WERI-Rb-1 (cell line): ENCODE measurements around the gene MPP3.
"Not testable (repeated sequence)": the region's sequence is repeated elsewhere in the genome, so short reads cannot be mapped to it uniquely, and the experiment has no call there.

Source experiments
- DNase-seq: peaks from one replicate; pipeline ENCODE4 v3.0.0-alpha.2; 2020
- H3K27ac ChIP-seq: fragments of 250-450 bp; sonication (Bioruptor Pico); 2 replicates; pipeline ENCODE4 v1.5.1; 2020; ENCODE audit warnings: mild to moderate bottlenecking, moderate library complexity
- H3K27me3 ChIP-seq: fragments of 250-450 bp; sonication (Bioruptor Pico); 2 replicates; pipeline ENCODE4 v1.5.1; 2021; ENCODE audit warnings: mild to moderate bottlenecking, low read depth, moderate library complexity; ENCODE audit not compliant: insufficient read depth, severe bottlenecking
- H3K36me3 ChIP-seq: fragments of 250-450 bp; sonication (Bioruptor Pico); 2 replicates; pipeline ENCODE4 v1.5.1; 2020; ENCODE audit warnings: mild to moderate bottlenecking, moderate library complexity
- H3K4me3 ChIP-seq: 2 replicates; pipeline ENCODE4 v1.5.1; 2011; ENCODE audit warnings: low read depth, mild to moderate bottlenecking, control low read depth, low read length
- H3K9me3 ChIP-seq: fragments of 250-450 bp; sonication (Bioruptor Pico); 2 replicates; pipeline ENCODE4 v1.5.1; 2021; ENCODE audit warnings: mild to moderate bottlenecking, moderate library complexity; ENCODE audit not compliant: severe bottlenecking
- TF ChIP-seq, protein P1 (sequence below): IDR thresholded peaks from 2 replicates; pipeline ENCODE4 v1.5.1; 2011; ENCODE audit warnings: low read depth, mild to moderate bottlenecking, control low read depth, inconsistent platforms, low read length

The MPP3 gene

DNA sequence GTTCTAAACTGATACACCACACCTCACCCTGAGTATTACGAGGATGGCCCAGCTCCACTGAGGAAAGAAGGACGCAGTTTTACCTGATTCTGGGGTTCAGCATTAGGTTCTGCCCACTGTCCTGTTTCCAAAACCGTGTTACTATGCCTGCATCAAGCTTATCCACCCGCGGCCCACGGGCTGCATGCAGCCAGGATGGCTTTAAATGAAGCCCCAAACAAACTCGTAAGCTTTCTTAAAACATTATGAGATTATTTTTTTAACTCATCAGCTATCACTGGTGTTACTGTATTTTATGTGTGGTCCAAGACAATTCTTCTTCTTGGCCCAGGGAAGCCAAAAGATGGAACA, 10.0 kb upstream of the MPP3 start:
- Histone ChIP-seq H3K4me3 (no peak overlapping the region), H3K9me3 (no peaks in the 10 kb centered on the region), H3K27ac (no peak overlapping the region), H3K36me3 (no peaks in the 10 kb centered on the region), H3K27me3 (no peaks in the 10 kb centered on the region)
- no peak for DNase-seq
- TF ChIP-seq, protein P1, sequence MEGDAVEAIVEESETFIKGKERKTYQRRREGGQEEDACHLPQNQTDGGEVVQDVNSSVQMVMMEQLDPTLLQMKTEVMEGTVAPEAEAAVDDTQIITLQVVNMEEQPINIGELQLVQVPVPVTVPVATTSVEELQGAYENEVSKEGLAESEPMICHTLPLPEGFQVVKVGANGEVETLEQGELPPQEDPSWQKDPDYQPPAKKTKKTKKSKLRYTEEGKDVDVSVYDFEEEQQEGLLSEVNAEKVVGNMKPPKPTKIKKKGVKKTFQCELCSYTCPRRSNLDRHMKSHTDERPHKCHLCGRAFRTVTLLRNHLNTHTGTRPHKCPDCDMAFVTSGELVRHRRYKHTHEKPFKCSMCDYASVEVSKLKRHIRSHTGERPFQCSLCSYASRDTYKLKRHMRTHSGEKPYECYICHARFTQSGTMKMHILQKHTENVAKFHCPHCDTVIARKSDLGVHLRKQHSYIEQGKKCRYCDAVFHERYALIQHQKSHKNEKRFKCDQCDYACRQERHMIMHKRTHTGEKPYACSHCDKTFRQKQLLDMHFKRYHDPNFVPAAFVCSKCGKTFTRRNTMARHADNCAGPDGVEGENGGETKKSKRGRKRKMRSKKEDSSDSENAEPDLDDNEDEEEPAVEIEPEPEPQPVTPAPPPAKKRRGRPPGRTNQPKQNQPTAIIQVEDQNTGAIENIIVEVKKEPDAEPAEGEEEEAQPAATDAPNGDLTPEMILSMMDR: no peak

DNA sequence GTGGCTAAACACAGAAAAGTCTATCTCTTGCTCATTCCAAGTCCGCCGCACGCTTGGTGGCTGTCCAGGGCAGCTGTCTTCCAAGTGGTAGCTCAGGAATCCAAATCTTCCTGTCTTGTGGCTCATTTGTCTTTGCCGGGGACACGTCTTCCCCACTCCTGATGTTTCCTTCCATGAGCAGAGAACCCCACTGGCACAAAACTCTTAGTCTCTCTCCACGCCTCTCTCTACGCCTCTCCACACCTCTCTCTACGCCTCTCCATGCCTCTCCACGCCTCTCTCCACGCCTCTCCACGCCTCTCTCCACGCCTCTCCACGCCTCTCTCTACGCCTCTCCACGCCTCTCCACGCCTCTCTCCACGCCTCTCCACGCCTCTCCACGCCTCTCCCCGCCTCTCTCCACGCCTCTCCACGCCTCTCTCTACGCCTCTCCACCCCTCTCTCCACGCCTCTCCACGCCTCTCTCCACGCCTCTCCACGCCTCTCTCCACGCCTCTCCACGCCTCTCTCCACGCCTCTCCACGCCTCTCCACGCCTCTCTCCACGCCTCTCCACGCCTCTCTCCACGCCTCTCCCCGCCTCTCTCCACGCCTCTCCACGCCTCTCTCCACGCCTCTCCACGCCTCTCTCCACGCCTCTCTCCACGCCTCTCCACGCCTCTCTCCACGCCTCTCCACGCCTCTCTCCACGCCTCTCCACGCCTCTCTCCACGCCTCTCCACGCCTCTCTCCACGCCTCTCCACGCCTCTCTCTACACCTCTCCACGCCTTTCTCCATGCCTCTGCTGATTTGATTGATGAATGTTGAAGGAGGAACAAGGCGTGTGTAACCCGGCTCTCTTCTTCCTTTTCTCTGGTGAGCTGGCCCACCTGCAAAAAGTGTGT, 9.4 kb upstream of the MPP3 start:
- not testable (repeated sequence) for DNase-seq, H3K36me3 ChIP-seq, H3K27ac ChIP-seq

DNA sequence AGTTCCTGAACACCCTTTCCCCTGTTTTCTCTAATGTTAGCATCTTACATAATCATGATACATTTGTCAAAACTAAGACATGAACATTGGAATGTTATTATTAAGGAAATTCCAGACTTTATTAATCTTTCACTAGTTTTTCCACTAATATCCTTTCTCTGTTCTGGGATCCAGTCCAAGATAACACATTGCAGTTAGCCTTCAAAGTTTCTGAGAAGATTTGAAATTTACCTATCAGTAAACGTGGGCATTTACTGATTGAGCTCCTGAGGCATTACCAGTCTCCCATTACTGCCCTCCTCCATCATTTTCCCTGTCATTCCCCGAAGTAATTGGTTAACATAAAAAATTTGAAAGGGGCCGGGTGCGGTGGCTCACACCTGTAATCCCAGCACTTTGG, 8.3 kb upstream of the MPP3 start:
- Histone ChIP-seq H3K27ac (no peak overlapping the region), H3K27me3 (no peaks in the 10 kb centered on the region), H3K4me3 (no peak overlapping the region), H3K36me3 (no peaks in the 10 kb centered on the region), H3K9me3 (no peaks in the 10 kb centered on the region)
- TF ChIP-seq, protein P1: no peak
- DNase-seq: no peak

More for the DNA sequence above, 9.4 kb upstream of the MPP3 start:
- not testable (repeated sequence) for H3K9me3 ChIP-seq, H3K27me3 ChIP-seq, H3K4me3 ChIP-seq

DNA sequence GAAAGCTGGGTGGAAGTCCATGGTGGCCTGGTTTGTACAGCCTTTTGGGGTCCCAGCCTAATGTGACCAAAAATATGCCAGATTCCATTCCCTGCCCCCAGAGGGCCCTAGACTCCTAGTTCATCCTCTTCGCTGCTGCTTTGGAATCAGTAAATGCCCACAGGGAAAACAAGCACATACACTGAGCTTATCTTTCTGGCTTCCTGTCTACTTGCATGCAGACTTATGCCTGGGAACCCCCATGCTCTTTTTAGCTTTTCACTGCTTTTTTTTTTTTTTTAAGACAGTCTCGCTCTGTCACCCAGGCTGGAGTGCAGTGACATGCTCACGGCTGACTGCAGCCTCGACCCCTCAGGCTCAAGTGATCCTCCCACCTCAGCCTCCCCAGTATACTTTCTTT, 7.9 kb upstream of the MPP3 start:
- DNase-seq: peak; percentile 49
- Histone ChIP-seq H3K36me3 (no peaks in the 10 kb centered on the region), H3K9me3 (no peaks in the 10 kb centered on the region), H3K27ac (no peak overlapping the region), H3K27me3 (no peaks in the 10 kb centered on the region), H3K4me3 (no peak overlapping the region)
- TF ChIP-seq, protein P1: peak; percentile 67

DNA sequence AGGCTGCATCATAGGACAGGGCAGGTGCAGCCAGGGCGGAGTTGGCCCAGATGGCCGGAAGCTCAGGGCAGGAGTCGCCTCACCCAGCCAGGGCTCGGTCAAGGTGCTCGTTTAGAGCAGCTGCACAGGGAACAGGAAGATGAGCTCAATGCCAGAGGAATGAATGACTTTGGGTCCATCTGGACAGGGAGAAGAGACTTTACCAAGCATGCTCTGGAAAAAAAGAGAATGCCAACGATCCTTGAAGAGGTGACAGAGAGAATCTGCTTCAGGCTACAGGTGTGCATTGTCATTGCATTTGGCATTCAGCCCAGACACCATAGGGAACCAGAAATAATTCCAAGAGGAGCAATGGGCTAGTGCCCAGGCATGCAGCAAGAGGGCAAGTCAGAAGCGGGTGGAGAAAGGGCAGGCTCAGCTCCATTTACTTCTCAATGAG, 6.7 kb upstream of the MPP3 start:
- TF ChIP-seq, protein P1: no peak
- Histone ChIP-seq H3K9me3 (peaks cover 1% of the 10 kb centered on the region), H3K36me3 (no peaks in the 10 kb centered on the region), H3K27ac (no peak overlapping the region), H3K4me3 (no peak overlapping the region), H3K27me3 (no peaks in the 10 kb centered on the region)
- peak; percentile 73 for DNase-seq

DNA sequence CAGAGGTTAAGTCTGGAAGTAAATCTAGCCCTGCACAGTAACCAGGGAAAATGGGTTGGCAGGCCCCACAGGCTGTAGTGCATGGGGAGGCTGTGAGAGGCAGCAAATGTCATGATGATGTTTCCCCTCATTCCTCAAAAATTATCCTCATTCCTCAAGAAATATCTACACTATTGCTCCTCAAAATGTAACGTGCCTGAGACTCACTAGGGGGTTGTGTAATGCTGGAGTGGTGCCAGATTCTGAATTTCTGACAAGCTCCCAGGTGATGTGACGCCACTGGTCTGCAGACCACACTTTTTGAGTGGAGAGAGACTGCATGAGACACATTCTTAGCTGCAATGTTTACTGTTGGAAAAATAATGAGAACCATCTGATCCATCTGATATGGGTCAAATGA, 1.2 kb upstream of the MPP3 start:
- H3K27me3 ChIP-seq: no peaks in the 10 kb centered on the region
- peaks cover 29% of the 10 kb centered on the region for H3K36me3 ChIP-seq
- TF ChIP-seq, protein P1: no peak
- H3K27ac ChIP-seq: no peak overlapping the region
- no peak for DNase-seq
- H3K4me3 ChIP-seq: no peak overlapping the region
- H3K9me3 ChIP-seq: peaks cover 9% of the 10 kb centered on the region
